RWPE2 (cell line): Measurements from ENCODE around the gene FGF16.

Experiments used
- ATAC-seq: fragments of 200-7000 bp; cut with Tn5 transposase; 3 replicates; pipeline ENCODE4 v1.9.1; 2021; ENCODE audit warnings: low read depth
- DNase-seq: peaks from one replicate; pipeline ENCODE4 v3.0.0-alpha.2; 2020; ENCODE audit warnings: low spot score
- H3K27ac ChIP-seq: fragments of 450-650 bp; 2 replicates; pipeline ENCODE4 v1.5.1; 2017; ENCODE audit warnings: mild to moderate bottlenecking; ENCODE audit not compliant: poor library complexity, severe bottlenecking
- H3K27me3 ChIP-seq: fragments of 250-450 bp; sonication (Bioruptor Pico); 2 replicates; pipeline ENCODE4 v1.5.1; 2021; ENCODE audit warnings: mild to moderate bottlenecking, moderate library complexity; ENCODE audit not compliant: insufficient read depth, poor library complexity, severe bottlenecking
- H3K36me3 ChIP-seq: fragments of 250-450 bp; sonication (Bioruptor Pico); 2 replicates; pipeline ENCODE4 v1.5.1; 2020; ENCODE audit warnings: low read depth, mild to moderate bottlenecking, moderate library complexity
- H3K4me1 ChIP-seq: fragments of 250-450 bp; sonication (Bioruptor Pico); 2 replicates; pipeline ENCODE4 v1.5.1; 2021; ENCODE audit warnings: mild to moderate bottlenecking, moderate library complexity; ENCODE audit not compliant: insufficient read depth, poor library complexity, severe bottlenecking
- H3K4me3 ChIP-seq: fragments of 250-450 bp; sonication (Bioruptor Pico); 2 replicates; pipeline ENCODE4 v1.5.1; 2021; ENCODE audit warnings: mild to moderate bottlenecking, moderate library complexity; ENCODE audit not compliant: severe bottlenecking
- H3K9me3 ChIP-seq: fragments of 250-450 bp; sonication (Bioruptor Pico); 2 replicates; pipeline ENCODE4 v1.5.1; 2021; ENCODE audit warnings: mild to moderate bottlenecking, moderate library complexity; ENCODE audit not compliant: severe bottlenecking
- TF ChIP-seq, protein P1 (sequence below): fragments of 450-650 bp; IDR thresholded peaks from one replicate; pipeline ENCODE4 v1.5.1; 2017; ENCODE audit warnings: mild to moderate bottlenecking, moderate library complexity; ENCODE audit not compliant: poor library complexity, severe bottlenecking

The FGF16 gene

DNA sequence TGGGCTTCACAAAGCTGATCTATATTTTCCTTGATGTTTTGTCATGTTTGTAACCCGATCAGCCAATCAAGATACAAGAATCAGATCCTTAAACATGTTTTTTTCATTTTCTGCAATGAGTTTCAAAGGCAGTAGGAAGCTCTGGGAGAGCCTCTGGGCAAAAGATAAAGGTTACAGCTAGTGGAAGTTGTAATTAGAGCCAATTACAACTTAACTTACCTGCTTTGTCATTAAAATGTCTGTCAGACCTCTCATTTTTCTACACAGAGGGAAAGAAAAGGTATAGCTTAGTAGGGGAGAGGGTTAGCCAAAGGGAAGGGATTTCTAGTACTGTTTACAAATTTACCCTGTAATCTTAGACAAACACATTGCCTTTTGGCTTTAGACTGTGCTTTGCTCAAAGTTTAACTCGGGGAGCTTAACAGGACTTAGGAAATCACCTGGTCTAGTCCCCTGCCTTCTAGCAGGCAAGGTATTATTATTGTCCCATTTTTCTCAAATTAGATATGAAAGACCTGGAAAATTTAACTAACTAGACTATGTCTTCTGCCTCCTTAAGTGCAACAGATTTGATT, 55.8 kb downstream of the FGF16 start:
- TF ChIP-seq, protein P1, sequence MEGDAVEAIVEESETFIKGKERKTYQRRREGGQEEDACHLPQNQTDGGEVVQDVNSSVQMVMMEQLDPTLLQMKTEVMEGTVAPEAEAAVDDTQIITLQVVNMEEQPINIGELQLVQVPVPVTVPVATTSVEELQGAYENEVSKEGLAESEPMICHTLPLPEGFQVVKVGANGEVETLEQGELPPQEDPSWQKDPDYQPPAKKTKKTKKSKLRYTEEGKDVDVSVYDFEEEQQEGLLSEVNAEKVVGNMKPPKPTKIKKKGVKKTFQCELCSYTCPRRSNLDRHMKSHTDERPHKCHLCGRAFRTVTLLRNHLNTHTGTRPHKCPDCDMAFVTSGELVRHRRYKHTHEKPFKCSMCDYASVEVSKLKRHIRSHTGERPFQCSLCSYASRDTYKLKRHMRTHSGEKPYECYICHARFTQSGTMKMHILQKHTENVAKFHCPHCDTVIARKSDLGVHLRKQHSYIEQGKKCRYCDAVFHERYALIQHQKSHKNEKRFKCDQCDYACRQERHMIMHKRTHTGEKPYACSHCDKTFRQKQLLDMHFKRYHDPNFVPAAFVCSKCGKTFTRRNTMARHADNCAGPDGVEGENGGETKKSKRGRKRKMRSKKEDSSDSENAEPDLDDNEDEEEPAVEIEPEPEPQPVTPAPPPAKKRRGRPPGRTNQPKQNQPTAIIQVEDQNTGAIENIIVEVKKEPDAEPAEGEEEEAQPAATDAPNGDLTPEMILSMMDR, result no peak
- Histone ChIP-seq H3K4me1 (no peaks in the 10 kb centered on the region), H3K27ac (no peak overlapping the region), H3K9me3 (no peaks in the 10 kb centered on the region), H3K36me3 (no peaks in the 10 kb centered on the region), H3K4me3 (no peak overlapping the region), H3K27me3 (no peaks in the 10 kb centered on the region)
- no peak for DNase-seq
- ATAC-seq, result no peak

DNA sequence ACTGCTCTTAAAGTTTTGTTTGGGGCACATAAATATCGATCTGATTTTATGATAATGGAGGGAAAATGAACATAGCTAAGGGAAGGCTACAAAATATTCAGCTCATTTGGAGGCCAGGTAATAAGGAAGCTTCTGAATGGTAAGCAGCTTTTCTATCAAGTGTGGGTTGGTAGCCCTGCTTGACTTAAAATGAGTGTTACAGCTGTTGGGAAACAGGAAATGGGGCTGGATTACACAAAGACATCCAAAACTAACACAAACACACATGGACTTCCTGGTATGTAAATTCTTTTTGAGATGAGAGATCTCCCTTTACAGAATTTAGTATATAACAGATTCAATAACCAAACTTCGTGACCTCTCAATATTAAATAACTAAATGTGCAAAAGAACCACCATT, 58.0 kb downstream of the FGF16 start:
- Histone ChIP-seq H3K4me1 (no peaks in the 10 kb centered on the region), H3K36me3 (no peaks in the 10 kb centered on the region)
- TF ChIP-seq, protein P1, result no peak

More for the DNA sequence above, 58.0 kb downstream of the FGF16 start:
- DNase-seq (no peak), ATAC-seq (no peak)
- H3K27ac ChIP-seq, result no peak overlapping the region
- no peak overlapping the region for H3K4me3 ChIP-seq
- H3K27me3 ChIP-seq, result no peaks in the 10 kb centered on the region
- no peaks in the 10 kb centered on the region for H3K9me3 ChIP-seq
